Astrocyte of the cerebellum (primary cell): ENCODE measurements around the gene MCM3.

Source experiments
- DNase-seq: peaks from one replicate; pipeline ENCODE4 v3.0.0-alpha.2; 2011; ENCODE audit warnings: low read depth
- H3K4me3 ChIP-seq: 2 replicates; pipeline ENCODE4 v1.5.1; 2011; ENCODE audit warnings: mild to moderate bottlenecking, low read depth, low read length, moderate library complexity
- CTCF ChIP-seq: IDR thresholded peaks from 2 replicates; pipeline ENCODE4 v1.5.1; 2012; ENCODE audit warnings: low read length, low read depth, moderate library complexity, mild to moderate bottlenecking; ENCODE audit errors: missing control alignments
- in situ Hi-C: cut with HindIII; loops from 2 replicates; pipeline ENCODE4 v1.10.0; 2017; ENCODE audit warnings: low sequenced_read_pairs

The MCM3 gene

GRCh38 chr6:52326540-52327364, 42.2 kb upstream of the MCM3 start:
- in situ Hi-C loops: no loop called here
- no peak overlapping the region for H3K4me3 ChIP-seq
- TF ChIP-seq CTCF: no peak

GRCh38 chr6:52325695-52326471, 41.3 kb upstream of the MCM3 start:
- DNase-seq: no peak
- TF ChIP-seq CTCF: no peak
- no peak overlapping the region for H3K4me3 ChIP-seq
- in situ Hi-C loops: no loop called here

More at GRCh38 chr6:52326540-52327364, 42.2 kb upstream of the MCM3 start:
- no peak for DNase-seq

- in situ Hi-C loops: no loop called here
Measured at GRCh38 chr6:52324189-52324588, 39.6 kb upstream of the MCM3 start.

GRCh38 chr6:52317841-52318581, 33.5 kb upstream of the MCM3 start:
- no peak for DNase-seq
- TF ChIP-seq CTCF: no peak
- in situ Hi-C loops: no loop called here
- H3K4me3 ChIP-seq: no peak overlapping the region

More at GRCh38 chr6:52324189-52324588, 39.6 kb upstream of the MCM3 start:
- H3K4me3 ChIP-seq: no peak overlapping the region
- DNase-seq: no peak
- TF ChIP-seq CTCF: no peak

GRCh38 chr6:52317211-52317610, 32.7 kb upstream of the MCM3 start:
- no peak overlapping the region for H3K4me3 ChIP-seq
- no peak for DNase-seq
- in situ Hi-C loops: no loop called here
- TF ChIP-seq CTCF: no peak

GRCh38 chr6:52314752-52315151, 30.2 kb upstream of the MCM3 start:
- in situ Hi-C loops: no loop called here
- TF ChIP-seq CTCF: no peak
- H3K4me3 ChIP-seq: no peak overlapping the region
- no peak for DNase-seq
